Central memory CD8-positive, alpha-beta T cell (primary cell): ENCODE results near the gene LMAN1.

Source experiments
- ATAC-seq: fragments of 150-1000 bp; cut with Tn5 transposase; replicated peaks from 2 replicates; pipeline ENCODE4 v1.10.0; 2022; ENCODE audit warnings: mild to moderate bottlenecking, moderate FRiP score, moderate number of reproducible peaks; ENCODE audit not compliant: poor library complexity, severe bottlenecking; ENCODE audit errors: extremely low read depth
- DNase-seq, 2 donors: peaks; one replicate each; pipeline ENCODE4 v3.0.0; 2021; ENCODE audit warnings: low spot score in 2 of 2
- H3K27ac Mint-ChIP-seq: one replicate; pipeline ENCODE4 v1.8.0; 2022; ENCODE audit warnings: low read depth, mild to moderate bottlenecking, moderate library complexity, mixed read lengths
- H3K27me3 Mint-ChIP-seq: one replicate; pipeline ENCODE4 v1.8.0; 2022; ENCODE audit warnings: mixed read lengths
- H3K36me3 Mint-ChIP-seq: one replicate; pipeline ENCODE4 v1.8.0; 2022; ENCODE audit warnings: mild to moderate bottlenecking, moderate library complexity, mixed read lengths; ENCODE audit not compliant: insufficient read depth
- H3K4me1 Mint-ChIP-seq: one replicate; pipeline ENCODE4 v1.8.0; 2022; ENCODE audit warnings: mixed read lengths
- H3K4me3 Mint-ChIP-seq: one replicate; pipeline ENCODE4 v1.8.0; 2022; ENCODE audit warnings: mild to moderate bottlenecking, moderate library complexity, mixed read lengths
- H3K9me3 Mint-ChIP-seq: one replicate; pipeline ENCODE4 v1.8.0; 2022; ENCODE audit warnings: mixed read lengths

The LMAN1 gene

DNA sequence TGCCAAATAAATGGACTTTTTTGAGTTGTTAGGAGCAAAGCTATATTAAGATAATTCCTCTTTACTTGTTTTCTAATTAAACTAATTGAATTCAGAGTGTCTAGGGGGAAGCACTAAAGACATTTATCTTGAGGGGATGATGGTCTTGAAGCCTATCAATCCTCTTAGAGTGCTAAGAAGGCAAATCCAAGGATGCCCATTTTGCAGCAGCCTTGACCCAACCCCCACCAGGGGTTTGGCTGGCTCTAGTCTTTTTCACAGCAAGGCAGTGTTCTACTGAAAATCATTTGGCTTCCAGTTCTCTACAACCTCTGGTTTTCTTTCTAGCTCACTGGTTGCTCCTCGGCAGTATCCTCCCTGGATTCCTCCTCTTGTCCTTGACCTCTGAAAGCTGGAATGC, 79.3 kb downstream of the LMAN1 start:
- Mint-ChIP-seq H3K36me3 (peaks cover 2% of the 10 kb centered on the region), H3K27me3 (peaks cover 85% of the 10 kb centered on the region), H3K4me1 (no peaks in the 10 kb centered on the region), H3K9me3 (no peaks in the 10 kb centered on the region), H3K4me3 (no peak overlapping the region), H3K27ac (no peak overlapping the region)
- no peak for ATAC-seq
- no peak for DNase-seq

DNA sequence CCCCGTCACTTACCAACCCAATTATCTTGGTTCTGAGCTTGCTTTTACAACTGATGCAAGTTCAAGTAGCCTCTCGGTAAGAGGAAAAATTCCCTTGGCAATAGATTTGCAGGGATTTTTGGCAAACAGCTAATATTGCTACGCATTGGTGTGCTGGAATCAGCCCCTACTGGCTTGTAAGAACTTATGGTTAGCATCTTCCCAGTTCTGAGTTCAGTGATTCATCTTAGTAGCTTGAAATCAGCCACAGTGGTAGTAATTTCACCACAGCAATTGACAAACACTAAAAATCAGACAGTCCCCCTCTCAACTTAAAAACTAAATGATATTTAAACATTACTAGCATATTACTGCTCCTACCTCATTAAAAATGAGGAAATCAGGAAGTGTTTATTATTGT, 79.9 kb downstream of the LMAN1 start:
- no peaks in the 10 kb centered on the region for H3K9me3 Mint-ChIP-seq
- DNase-seq (no peak), ATAC-seq (no peak)
- H3K27me3 Mint-ChIP-seq, result peaks cover 85% of the 10 kb centered on the region
- no peaks in the 10 kb centered on the region for H3K4me1 Mint-ChIP-seq
- H3K36me3 Mint-ChIP-seq, result peaks cover 2% of the 10 kb centered on the region
- no peak overlapping the region for H3K27ac Mint-ChIP-seq
- no peak overlapping the region for H3K4me3 Mint-ChIP-seq

DNA sequence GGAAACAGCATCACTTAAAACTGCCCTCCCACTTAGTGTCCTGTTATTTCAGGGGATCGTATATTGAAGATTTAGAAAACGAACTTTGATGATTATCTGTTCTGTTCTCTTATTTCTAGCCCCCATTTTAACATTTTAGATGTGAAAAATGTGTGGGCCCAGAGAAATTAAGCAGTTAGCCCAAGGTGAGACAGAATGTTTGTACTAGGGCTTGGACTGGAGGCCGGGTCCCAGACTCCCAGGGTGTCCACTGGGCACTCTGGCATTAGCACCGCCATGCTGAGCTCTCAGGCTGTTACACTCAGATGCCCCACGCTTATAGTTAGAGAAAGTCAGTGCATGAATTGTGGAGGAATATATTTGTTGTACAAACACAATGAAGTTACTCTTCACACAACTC, 80.3 kb downstream of the LMAN1 start:
- DNase-seq (no peak), ATAC-seq (no peak)
- Mint-ChIP-seq H3K36me3 (peaks cover 4% of the 10 kb centered on the region), H3K9me3 (no peaks in the 10 kb centered on the region), H3K4me1 (peaks cover 3% of the 10 kb centered on the region), H3K27ac (no peak overlapping the region), H3K27me3 (peaks cover 85% of the 10 kb centered on the region), H3K4me3 (no peak overlapping the region)
